Suppressor macrophage treated with lipopolysaccharide for 4 hours (primary cell): ENCODE data around the gene ZBP1.
A peak's percentile ranks its signal among the peaks of the same experiment; 100 is the strongest.

Experiments used
- DNase-seq: peaks from one replicate; pipeline ENCODE4 v3.0.0-alpha.2; 2020

The ZBP1 gene

DNA sequence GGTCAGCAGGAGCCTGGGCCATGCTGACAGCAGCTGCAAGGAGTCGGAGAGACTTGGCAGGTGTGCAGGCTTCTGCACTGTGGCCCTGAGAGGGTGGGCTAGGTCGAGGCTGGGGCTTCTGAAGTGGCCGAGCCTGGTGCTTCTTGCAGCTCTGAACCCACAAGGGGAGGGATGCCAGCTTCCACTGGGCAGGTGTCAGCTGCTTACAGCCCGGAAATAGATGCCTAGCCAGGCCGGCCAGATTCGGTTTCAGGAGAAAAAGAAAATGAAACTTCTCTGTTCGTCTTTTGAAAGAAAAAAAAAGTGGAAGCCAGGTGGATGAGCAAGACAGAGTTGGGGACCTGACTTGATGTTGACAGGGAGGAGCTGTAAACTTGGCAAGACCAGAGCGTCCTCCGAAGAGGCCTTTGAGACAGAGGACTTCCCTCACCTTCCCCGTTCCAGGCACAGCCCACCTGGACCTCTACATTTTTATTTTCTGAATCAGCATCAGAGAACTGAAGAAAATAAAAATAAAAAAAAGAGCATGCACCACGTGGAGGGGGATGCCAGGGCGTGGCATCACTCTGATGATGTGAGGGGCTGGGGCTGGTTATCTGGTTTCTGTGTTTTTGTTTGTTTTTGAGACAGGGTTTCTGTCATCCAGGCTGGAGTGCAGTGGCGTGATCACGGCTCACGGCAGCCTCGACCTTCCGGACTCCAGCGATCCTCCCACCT, at the start of gene ZBP1:
ZBP1 (minus strand) TSS at position 153 of the 717 bp plus-strand sequence; CDS start at position 22, 131 bp downstream.
- DNase-seq, result peak; percentile 46

DNA sequence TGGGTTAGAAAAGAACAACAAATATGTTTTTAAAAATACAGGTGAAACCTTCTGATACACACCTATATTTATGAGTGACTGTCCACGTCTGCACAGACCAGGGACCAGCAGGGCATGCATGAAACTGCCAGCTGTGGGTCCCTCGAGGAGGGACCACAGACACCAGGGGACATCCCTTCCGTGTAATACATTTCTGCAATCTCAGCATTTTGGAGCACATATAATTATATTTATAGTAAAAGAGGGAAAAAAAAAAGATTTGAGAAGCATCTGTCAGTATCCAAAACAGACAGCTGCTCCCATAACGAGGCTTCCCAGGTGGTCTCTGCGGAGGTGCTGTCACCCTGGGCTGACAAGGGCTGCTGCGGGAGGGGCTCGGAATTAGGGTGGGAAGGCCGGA, 49.4 kb upstream of the ZBP1 start:
- DNase-seq, result no peak

GRCh38 chr20:57667924-57668782, 47.9 kb upstream of the ZBP1 start:
- DNase-seq, result no peak

GRCh38 chr20:57667388-57667787, 47.2 kb upstream of the ZBP1 start:
- DNase-seq, result no peak

DNA sequence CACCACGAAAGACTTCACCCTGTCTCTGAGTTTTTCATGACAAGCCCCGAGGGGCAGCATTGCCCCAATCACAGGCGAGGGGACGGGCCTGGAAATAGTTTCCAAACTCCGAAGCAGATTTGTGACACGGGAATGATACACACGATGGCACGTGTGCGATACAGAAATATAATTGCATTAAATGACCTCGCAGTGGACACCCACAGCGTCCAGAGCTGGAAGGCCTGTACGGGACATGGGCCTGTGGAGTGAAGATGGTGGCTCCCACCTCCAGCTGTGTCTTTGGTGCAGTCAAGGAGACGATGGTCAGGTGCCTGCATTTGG, 46.6 kb upstream of the ZBP1 start:
- no peak for DNase-seq

GRCh38 chr20:57666106-57666833, 46.0 kb upstream of the ZBP1 start:
- DNase-seq, result no peak

DNA sequence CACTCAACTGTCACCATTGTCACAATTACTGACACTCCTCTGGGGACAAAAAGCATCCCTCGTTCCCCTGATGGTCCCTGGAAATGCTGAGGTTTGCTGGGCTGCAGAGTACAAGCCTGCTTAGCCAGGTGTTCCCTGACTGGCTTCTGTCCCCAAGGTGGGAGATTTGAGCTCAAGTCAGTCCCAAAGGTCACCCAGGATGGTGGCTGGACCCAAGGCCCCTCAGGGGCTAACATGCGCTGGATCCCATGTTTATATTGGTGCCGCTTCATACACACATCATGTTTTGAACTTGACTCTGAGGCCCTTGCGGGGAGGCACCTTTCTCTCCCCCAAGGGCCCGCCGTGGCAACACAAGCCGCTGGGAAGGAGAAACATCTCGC, 45.4 kb upstream of the ZBP1 start:
- no peak for DNase-seq

- no peak for DNase-seq
These were observed 44.8 kb upstream of the ZBP1 start for GRCh38 chr20:57664924-57665588.

- no peak for DNase-seq
These were observed 44.2 kb upstream of the ZBP1 start for GRCh38 chr20:57664476-57664875.

- DNase-seq, result no peak
These were observed 43.6 kb upstream of the ZBP1 start for GRCh38 chr20:57663681-57664451.

DNA sequence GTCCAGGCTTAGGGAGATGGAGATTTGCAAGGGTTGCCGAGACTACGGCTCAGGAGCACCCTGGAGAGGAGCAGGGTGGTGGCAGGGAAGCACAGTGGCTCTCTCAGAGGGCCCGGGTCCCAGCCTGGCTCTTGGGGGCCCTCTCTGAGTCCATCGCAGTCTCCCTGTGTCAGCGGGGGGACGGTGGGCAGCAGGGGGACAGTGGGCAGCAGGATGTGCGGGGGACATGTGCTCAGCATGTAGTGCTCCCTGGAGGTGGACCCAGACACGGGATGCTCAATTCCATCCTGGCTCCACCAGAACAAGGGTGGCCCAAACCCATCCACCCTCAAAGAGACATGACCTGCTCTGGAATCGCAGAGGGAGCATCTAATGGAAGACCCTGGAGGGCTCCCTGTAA, 43.0 kb upstream of the ZBP1 start:
- DNase-seq, result no peak

GRCh38 chr20:57662456-57663240, 42.4 kb upstream of the ZBP1 start:
- no peak for DNase-seq

DNA sequence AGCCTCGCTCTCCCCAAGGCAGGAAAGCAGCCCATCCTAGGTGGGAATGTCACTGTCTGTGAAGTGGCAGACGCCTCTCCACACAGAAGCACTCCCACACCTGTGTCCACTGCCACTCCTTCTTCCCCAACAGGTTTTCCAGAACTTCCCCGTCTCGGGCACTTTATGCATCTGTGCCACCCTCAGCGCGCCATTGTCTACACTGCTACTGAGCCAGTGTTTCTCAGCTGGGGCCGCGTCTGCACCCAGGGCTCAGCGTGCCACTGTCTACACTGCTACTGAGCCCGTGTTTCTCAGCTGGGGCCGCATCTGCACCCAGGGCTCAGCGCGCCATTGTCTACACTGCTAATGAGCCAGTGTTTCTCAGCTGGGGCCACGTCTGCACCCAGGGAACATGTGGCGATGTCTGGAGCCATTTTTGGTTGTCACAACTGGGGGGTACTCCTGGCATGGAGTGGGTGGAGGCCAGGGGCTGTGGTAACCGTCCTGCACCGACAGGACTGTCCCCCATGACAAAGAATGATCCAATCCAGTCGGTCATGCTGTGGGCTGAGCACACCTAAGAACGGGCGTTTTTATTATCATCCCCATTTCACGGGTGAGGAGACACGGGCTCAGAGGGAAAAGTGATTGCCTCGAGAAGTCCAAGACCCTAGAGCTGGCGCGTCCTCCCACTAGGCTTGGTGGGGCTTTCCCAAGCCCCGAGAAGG, 41.7 kb upstream of the ZBP1 start:
- no peak for DNase-seq

- DNase-seq, result no peak
These were observed 40.9 kb upstream of the ZBP1 start for GRCh38 chr20:57660922-57661745.

DNA sequence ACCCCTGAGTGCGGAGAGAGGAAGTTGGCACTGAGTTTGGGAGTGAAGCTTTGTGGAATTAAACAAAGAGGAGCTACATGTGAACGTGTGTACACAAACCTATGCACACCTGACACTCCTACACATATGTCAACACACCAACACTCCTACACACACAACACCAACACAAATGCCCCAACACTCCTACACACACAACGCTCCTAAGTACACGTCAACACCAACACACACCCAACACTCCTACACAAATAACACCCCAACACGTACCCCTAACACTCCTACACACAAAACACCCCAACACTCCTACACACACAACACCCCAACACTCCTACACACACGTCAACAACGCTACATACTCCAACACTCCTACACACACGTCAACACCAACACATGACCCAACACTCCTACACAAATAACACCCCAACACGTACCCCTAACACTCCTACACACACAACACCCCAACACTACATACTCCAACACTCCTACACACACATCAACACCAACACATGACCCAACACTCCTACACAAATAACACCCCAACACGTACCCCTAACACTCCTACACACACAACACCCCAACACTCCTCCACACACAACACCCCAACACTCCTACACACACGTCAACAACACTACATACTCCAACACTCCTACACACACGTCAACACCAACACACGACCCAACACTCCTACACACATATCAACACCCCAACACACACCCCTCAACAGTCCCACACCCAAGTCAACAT, 40.1 kb upstream of the ZBP1 start:
- DNase-seq, result no peak

GRCh38 chr20:57659517-57660180, 39.4 kb upstream of the ZBP1 start:
- DNase-seq, result no peak

- no peak for DNase-seq
These were observed 38.7 kb upstream of the ZBP1 start for GRCh38 chr20:57658833-57659516.

DNA sequence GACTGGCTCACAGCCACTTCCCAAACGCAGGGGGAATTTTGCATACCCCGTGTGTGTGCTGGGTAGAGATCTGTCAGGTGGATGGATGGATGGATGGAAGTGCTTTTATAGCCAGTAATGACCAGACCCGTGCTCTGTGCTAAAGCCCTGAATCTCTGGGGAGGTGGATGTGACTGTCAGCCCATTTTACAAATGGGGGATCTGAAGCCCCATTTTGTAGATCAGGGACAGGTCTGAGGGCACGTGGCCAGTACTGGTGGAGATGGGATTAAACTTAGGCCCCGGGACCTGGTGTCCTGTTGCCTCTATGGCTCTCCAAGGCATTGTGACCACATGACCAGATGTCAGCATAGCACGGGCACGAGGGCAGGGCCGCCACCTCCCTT, 38.2 kb upstream of the ZBP1 start:
- no peak for DNase-seq
